Measurements from ENCODE around the gene WSB1. TPM values are rescaled to one million over a fixed set of nuclear protein-coding genes. Genes with fewer than 3 reads are reported as not detected.

WSB1 gene
- polyA plus RNA-seq, 1 of the 3 experiments (the other 2 are of a cell fraction) = 261 TPM

- no peak for TF ChIP-seq IRF3 (IDR thresholded peaks at IDR 0.05; ENCODE audit: low read depth, low read length)
- TF ChIP-seq JUND (IDR thresholded peaks at IDR 0.05) = no peak
- no peak for TF ChIP-seq MXI1 (IDR thresholded peaks at IDR 0.05; ENCODE audit: low read depth, low read length)
- TF ChIP-seq RXRA (IDR thresholded peaks at IDR 0.05; ENCODE audit: borderline replicate concordance, low read depth) = no peak
- TF ChIP-seq EP300 (IDR thresholded peaks at IDR 0.05; ENCODE audit: borderline replicate concordance in 1 of 2, low read depth in 1 of 2, low read length in 1 of 2) = no peak
- TF ChIP-seq TCF12 (IDR thresholded peaks at IDR 0.05) = no peak
- no peak for TF ChIP-seq YY1 (IDR thresholded peaks at IDR 0.05; ENCODE audit: low read depth)
- no peak for TF ChIP-seq RCOR1 (IDR thresholded peaks at IDR 0.05; ENCODE audit: low read length)
- TF ChIP-seq PBX3 (IDR thresholded peaks at IDR 0.05) = no peak
These were observed 58.6 kb downstream of the WSB1 start (continued) for GRCh38 chr17:27352448-27353032.

GRCh38 chr17:27353033-27353460 lies 59.1 kb downstream of the WSB1 start:
- peaks cover 10% of the 10 kb centered on the region; the same call in 1 of the 2 replicates for H3K79me2 ChIP-seq (ENCODE audit: insufficient read depth)
- no peak for TF ChIP-seq USF1 (IDR thresholded peaks at IDR 0.05; ENCODE audit: borderline replicate concordance, low read depth)
- TF ChIP-seq POLR2AphosphoS5 (IDR thresholded peaks at IDR 0.05; ENCODE audit: low read depth, low read length) = no peak
- no peak for TF ChIP-seq RXRA (IDR thresholded peaks at IDR 0.05; ENCODE audit: borderline replicate concordance, low read depth)
- no peak for TF ChIP-seq FOXM1 (IDR thresholded peaks at IDR 0.05; ENCODE audit: low read depth)
- no peak for TF ChIP-seq NRF1 (IDR thresholded peaks at IDR 0.05; ENCODE audit: low read depth, low read length)
- no peak for TF ChIP-seq MEF2A (IDR thresholded peaks at IDR 0.05; ENCODE audit: borderline replicate concordance, low read depth)
- TF ChIP-seq EP300 (IDR thresholded peaks at IDR 0.05; ENCODE audit: borderline replicate concordance in 1 of 2, low read depth in 1 of 2, low read length in 1 of 2) = no peak
- TF ChIP-seq PBX3 (IDR thresholded peaks at IDR 0.05) = no peak
- no peak for TF ChIP-seq TAF1 (IDR thresholded peaks at IDR 0.05; ENCODE audit: borderline replicate concordance, low read depth, low read length)
- no peak for TF ChIP-seq YY1 (IDR thresholded peaks at IDR 0.05; ENCODE audit: low read depth)
- no peak for TF ChIP-seq REST (IDR thresholded peaks at IDR 0.05; ENCODE audit: low read depth, low read length)
- no peak for TF ChIP-seq ZBTB33 (IDR thresholded peaks at IDR 0.05; ENCODE audit: borderline replicate concordance, low read depth)
- no peak for TF ChIP-seq FOXJ3 (CRISPR knock-in tag; IDR thresholded peaks at IDR 0.05)
- TF ChIP-seq RCOR1 (IDR thresholded peaks at IDR 0.05; ENCODE audit: low read length) = no peak
- H3K9me3 ChIP-seq = no peaks in the 10 kb centered on the region
- H3K4me2 ChIP-seq = peak overlapping the region; percentile 92
- H3F3A ChIP-seq (replicated peaks; ENCODE audit: insufficient read depth) = peaks cover 5% of the 10 kb centered on the region
- no peaks in the 10 kb centered on the region for H3K9me2 ChIP-seq
- H3K9ac ChIP-seq = peak overlapping the region; percentile 99
- peaks cover 0 to 8% of the 10 kb centered on the region in 2 experiments for H3K36me3 ChIP-seq (replicated peaks in 1 of 2; ENCODE audit: control insufficient read depth in 1 of 2, insufficient read depth in 2 of 2, low read length in 1 of 2)
- no peaks in the 10 kb centered on the region for H3K27me3 ChIP-seq (ENCODE audit: insufficient read depth)
- H4K20me1 ChIP-seq (ENCODE audit: insufficient read depth) = no peaks in the 10 kb centered on the region
- 0 out of 2 replicates have a peak overlapping the region, but pooled peaks have one; percentile 46 for H2AFZ ChIP-seq (ENCODE audit: low read depth)
- POLR2A ChIA-PET = no interaction called here
- CTCF ChIA-PET = interaction anchor here (1.1 to 7.3 kb wide), 11 partner anchors 9 to 298 kb away, joined by 3 to 98 read pairs (median 10); partner anchors contain the start of gene KSR1
- peak overlapping the region; percentile 83 to 88 for H3K27ac ChIP-seq (ENCODE audit: low read depth in 2 of 2, low read length in 1 of 2)
- H3K4me3 ChIP-seq (ENCODE audit: low read depth in 2 of 2, low read length in 1 of 2) = peak overlapping the region; percentile 65 to 82
- H3K4me1 ChIP-seq (ENCODE audit: control insufficient read depth in 1 of 2, insufficient read depth in 2 of 2, low read depth in 1 of 2, low read length in 1 of 2) = peaks cover 0 to 11% of the 10 kb centered on the region in 2 experiments; a peak in 1 of 4 replicates
- no peak for DNase-seq
- 65% methylated on average over 10 of the region's 11 CpGs for WGBS (ENCODE audit: low lambda C conversion rate)
